Measurements from ENCODE around the gene NEGR1.

DNA sequence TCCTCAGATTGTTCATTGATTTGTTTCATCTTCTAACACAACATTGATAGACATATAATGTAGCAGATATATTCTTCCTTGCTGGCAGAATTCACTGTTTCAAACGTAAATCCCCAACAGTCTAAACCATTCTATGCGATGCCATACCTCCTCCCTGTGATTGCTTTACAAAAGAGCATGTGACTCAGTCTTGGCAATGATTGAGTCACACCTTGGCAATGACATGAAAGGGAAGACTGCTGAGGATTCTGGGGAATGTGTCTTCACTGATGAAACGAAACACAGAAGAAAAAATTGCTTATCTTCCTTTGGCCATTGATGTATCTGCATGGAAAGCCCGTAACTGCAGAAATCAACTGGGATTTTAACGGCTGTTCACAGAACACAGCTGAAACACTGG lies 791.9 kb downstream of the NEGR1 start:
- TF ChIP-seq RFX5 (IDR thresholded peaks at IDR 0.05; ENCODE audit: low read depth, low read length) (no peak), YY1 (IDR thresholded peaks at IDR 0.05; ENCODE audit: borderline replicate concordance in 1 of 3, control insufficient read depth in 1 of 3, extremely low read depth in 1 of 3, insufficient read depth in 3 of 3, insufficient read length in 1 of 3, insufficient replicate concordance in 2 of 3, low read depth in 1 of 3, low read length in 2 of 3) (no peak), MXI1 (IDR thresholded peaks at IDR 0.05; ENCODE audit: low read depth, low read length) (no peak), RNF219 (CRISPR knock-in tag; IDR thresholded peaks at IDR 0.05) (no peak), MTA3 (IDR thresholded peaks at IDR 0.05; ENCODE audit: borderline replicate concordance) (no peak), POLR2B (IDR thresholded peaks at IDR 0.05; ENCODE audit: low read depth, partially characterized antibody) (no peak), TEAD2 (tag; IDR thresholded peaks at IDR 0.05) (no peak), TFAP4 (CRISPR knock-in tag; IDR thresholded peaks at IDR 0.05; ENCODE audit: borderline replicate concordance) (no peak), NFE2L1 (tag; IDR thresholded peaks at IDR 0.05; ENCODE audit: borderline replicate concordance, low read depth) (no peak), CHD1 (IDR thresholded peaks at IDR 0.05; ENCODE audit: low read length) (no peak)
- TF ChIP-seq, protein P1, sequence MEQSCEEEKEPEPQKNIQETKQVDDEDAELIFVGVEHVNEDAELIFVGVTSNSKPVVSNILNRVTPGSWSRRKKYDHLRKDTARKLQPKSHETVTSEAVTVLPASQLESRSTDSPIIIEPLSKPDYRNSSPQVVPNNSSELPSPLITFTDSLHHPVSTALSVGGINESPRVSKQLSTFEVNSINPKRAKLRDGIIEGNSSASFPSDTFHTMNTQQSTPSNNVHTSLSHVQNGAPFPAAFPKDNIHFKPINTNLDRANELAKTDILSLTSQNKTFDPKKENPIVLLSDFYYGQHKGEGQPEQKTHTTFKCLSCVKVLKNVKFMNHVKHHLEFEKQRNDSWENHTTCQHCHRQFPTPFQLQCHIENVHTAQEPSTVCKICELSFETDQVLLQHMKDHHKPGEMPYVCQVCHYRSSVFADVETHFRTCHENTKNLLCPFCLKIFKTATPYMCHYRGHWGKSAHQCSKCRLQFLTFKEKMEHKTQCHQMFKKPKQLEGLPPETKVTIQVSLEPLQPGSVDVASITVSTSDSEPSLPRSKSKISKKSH (CRISPR knock-in tag; IDR thresholded peaks at IDR 0.05): no peak
- TF ChIP-seq, protein P2, sequence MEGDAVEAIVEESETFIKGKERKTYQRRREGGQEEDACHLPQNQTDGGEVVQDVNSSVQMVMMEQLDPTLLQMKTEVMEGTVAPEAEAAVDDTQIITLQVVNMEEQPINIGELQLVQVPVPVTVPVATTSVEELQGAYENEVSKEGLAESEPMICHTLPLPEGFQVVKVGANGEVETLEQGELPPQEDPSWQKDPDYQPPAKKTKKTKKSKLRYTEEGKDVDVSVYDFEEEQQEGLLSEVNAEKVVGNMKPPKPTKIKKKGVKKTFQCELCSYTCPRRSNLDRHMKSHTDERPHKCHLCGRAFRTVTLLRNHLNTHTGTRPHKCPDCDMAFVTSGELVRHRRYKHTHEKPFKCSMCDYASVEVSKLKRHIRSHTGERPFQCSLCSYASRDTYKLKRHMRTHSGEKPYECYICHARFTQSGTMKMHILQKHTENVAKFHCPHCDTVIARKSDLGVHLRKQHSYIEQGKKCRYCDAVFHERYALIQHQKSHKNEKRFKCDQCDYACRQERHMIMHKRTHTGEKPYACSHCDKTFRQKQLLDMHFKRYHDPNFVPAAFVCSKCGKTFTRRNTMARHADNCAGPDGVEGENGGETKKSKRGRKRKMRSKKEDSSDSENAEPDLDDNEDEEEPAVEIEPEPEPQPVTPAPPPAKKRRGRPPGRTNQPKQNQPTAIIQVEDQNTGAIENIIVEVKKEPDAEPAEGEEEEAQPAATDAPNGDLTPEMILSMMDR (IDR thresholded peaks at IDR 0.05 in 2 of 3, conservative IDR thresholded peaks at IDR 0.05 in 1 of 3; ENCODE audit: insufficient read depth in 2 of 3, low read depth in 1 of 3, low read length in 3 of 3): no peak
- TF ChIP-seq, protein P3, sequence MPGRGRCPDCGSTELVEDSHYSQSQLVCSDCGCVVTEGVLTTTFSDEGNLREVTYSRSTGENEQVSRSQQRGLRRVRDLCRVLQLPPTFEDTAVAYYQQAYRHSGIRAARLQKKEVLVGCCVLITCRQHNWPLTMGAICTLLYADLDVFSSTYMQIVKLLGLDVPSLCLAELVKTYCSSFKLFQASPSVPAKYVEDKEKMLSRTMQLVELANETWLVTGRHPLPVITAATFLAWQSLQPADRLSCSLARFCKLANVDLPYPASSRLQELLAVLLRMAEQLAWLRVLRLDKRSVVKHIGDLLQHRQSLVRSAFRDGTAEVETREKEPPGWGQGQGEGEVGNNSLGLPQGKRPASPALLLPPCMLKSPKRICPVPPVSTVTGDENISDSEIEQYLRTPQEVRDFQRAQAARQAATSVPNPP (IDR thresholded peaks at IDR 0.05; ENCODE audit: borderline replicate concordance, insufficient read depth, insufficient read length): no peak
